DOHH2 (cell line): ENCODE measurements around the gene RNF148.

Source experiments
- H3F3A ChIP-seq: fragments of 200-600 bp; sonication (generic), shearing (Covaris generic); 2 replicates; pipeline ENCODE4 v1.6.0; 2016; ENCODE audit warnings: antibody characterized with exemption, mild to moderate bottlenecking; ENCODE audit not compliant: control insufficient read depth, insufficient read depth
- H3K27ac ChIP-seq: fragments of 200-600 bp; sonication (generic); 2 replicates; pipeline ENCODE4 v1.5.1; 2014; ENCODE audit warnings: low read depth, mild to moderate bottlenecking, low read length, moderate library complexity
- H3K27me3 ChIP-seq: fragments of 200-600 bp; sonication (generic); 2 replicates; pipeline ENCODE4 v1.6.1; 2014; ENCODE audit warnings: mild to moderate bottlenecking, low read length, mixed read lengths; ENCODE audit not compliant: control insufficient read depth
- H3K36me3 ChIP-seq: fragments of 200-600 bp; sonication (generic); 2 replicates; pipeline ENCODE4 v1.6.1; 2014; ENCODE audit warnings: mild to moderate bottlenecking, low read length, moderate library complexity, mixed read lengths; ENCODE audit not compliant: control insufficient read depth
- H3K4me1 ChIP-seq: fragments of 200-600 bp; sonication (generic); 2 replicates; pipeline ENCODE4 v1.6.1; 2014; ENCODE audit warnings: mild to moderate bottlenecking, low read length, mixed read lengths; ENCODE audit not compliant: control insufficient read depth
- H3K4me2 ChIP-seq: fragments of 200-600 bp; sonication (generic); 2 replicates; pipeline ENCODE4 v1.6.0; 2014; ENCODE audit warnings: mild to moderate bottlenecking, low read length, moderate library complexity
- H3K4me3 ChIP-seq: fragments of 200-600 bp; sonication (generic); 2 replicates; pipeline ENCODE4 v1.5.1; 2014; ENCODE audit warnings: mild to moderate bottlenecking, low read length, mixed read lengths
- H3K79me2 ChIP-seq: fragments of 200-600 bp; sonication (generic); 2 replicates; pipeline ENCODE4 v1.6.1; 2014; ENCODE audit warnings: mild to moderate bottlenecking, low read length, mixed read lengths; ENCODE audit not compliant: control insufficient read depth
- H3K9me2 ChIP-seq: fragments of 200-600 bp; sonication (generic); replicated peaks from 2 replicates; pipeline ENCODE4 v1.6.1; 2014; ENCODE audit warnings: mild to moderate bottlenecking, low read length, mixed read lengths; ENCODE audit not compliant: control insufficient read depth
- H3K9me3 ChIP-seq: fragments of 200-600 bp; sonication (generic); 2 replicates; pipeline ENCODE4 v1.6.1; 2014; ENCODE audit warnings: antibody characterized with exemption, low read length, mixed read lengths; ENCODE audit not compliant: control insufficient read depth, insufficient read depth
- H4K20me1 ChIP-seq: fragments of 200-600 bp; sonication (generic); 2 replicates; pipeline ENCODE4 v1.6.0; 2014; ENCODE audit warnings: low read depth, mild to moderate bottlenecking, antibody characterized with exemption, low read length, moderate library complexity; ENCODE audit not compliant: control insufficient read depth, insufficient read depth
- EZH2phosphoT487 ChIP-seq: fragments of 200-600 bp; sonication (generic); IDR thresholded peaks from 2 replicates; pipeline ENCODE4 v1.6.1; 2017; ENCODE audit warnings: borderline replicate concordance, mild to moderate bottlenecking, antibody characterized with exemption, low read length, moderate library complexity, mixed read lengths
- TF ChIP-seq, protein P1 (sequence below): fragments of 200-600 bp; sonication (generic); IDR thresholded peaks from one replicate; pipeline ENCODE4 v1.5.1; 2014; ENCODE audit warnings: antibody characterized with exemption, mild to moderate bottlenecking, low read depth, low read length; ENCODE audit not compliant: poor library complexity, severe bottlenecking

Gene RNF148

DNA sequence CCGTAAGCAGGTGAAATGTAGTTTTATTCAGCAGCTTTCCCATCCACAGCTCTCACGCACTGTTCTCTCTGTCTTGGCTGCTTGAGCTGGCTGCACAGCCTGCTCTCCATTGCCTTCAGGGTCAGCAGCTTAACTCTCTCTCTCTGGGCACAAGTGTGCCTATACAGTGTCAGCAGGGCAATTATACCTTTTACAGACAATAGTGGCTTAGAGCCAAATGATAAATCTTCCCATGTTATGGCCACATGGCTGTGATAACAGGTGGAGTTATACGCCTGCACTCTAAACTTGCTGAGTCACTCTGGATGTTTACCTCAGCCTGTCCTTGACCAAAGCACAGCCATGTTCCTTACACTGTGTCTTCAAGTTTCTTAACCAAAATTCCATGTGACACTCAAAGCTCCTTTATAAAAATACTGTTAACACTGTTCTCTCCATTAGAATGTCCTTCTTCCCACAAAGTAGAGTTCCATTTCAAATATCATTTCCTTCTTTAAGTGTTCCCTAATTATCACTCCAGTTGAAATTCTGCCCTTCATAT lies 9.9 kb downstream of the RNF148 start:
- Histone ChIP-seq H3K27me3 (no peaks in the 10 kb centered on the region), H3K4me2 (no peak overlapping the region), H3K4me3 (no peak overlapping the region), H3K27ac (no peak overlapping the region), H3K4me1 (no peaks in the 10 kb centered on the region), H4K20me1 (no peaks in the 10 kb centered on the region), H3F3A (no peaks in the 10 kb centered on the region), H3K36me3 (no peaks in the 10 kb centered on the region), H3K79me2 (no peaks in the 10 kb centered on the region), H3K9me3 (peaks cover 12% of the 10 kb centered on the region; the same call in 1 of the 2 replicates), H3K9me2 (no peaks in the 10 kb centered on the region)
- TF ChIP-seq EZH2phosphoT487 = no peak
- TF ChIP-seq, protein P1, sequence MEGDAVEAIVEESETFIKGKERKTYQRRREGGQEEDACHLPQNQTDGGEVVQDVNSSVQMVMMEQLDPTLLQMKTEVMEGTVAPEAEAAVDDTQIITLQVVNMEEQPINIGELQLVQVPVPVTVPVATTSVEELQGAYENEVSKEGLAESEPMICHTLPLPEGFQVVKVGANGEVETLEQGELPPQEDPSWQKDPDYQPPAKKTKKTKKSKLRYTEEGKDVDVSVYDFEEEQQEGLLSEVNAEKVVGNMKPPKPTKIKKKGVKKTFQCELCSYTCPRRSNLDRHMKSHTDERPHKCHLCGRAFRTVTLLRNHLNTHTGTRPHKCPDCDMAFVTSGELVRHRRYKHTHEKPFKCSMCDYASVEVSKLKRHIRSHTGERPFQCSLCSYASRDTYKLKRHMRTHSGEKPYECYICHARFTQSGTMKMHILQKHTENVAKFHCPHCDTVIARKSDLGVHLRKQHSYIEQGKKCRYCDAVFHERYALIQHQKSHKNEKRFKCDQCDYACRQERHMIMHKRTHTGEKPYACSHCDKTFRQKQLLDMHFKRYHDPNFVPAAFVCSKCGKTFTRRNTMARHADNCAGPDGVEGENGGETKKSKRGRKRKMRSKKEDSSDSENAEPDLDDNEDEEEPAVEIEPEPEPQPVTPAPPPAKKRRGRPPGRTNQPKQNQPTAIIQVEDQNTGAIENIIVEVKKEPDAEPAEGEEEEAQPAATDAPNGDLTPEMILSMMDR = no peak

DNA sequence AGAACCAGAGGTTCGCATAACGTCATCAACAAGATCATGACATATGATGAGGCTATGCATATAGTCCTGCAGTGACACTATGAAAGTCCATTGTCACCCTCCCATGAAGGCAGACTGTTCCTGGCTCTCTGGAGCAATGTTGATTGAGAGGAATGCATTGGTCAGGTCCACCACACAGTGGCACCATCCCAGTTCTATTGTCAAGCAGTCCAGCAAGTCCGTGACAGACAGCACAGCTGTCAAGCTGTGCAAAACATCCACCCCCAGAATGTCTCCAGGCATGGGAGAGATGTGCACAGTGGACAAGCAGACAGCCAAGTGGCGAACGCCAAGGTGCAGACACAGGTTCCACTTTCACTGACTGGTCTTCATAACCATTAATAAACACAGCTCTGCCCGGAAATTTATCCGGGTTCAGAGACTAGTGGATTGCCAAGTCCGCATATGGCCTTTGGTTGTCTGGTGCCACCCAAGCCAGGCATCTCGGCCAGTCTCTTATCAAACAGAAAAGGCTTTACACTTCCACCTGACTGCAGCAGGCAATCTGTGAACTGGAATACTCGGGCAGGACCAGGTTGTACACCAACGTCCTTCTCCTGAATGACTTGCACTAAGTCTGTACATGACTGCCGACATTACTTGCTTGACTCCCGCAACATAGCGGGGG lies 11.0 kb downstream of the RNF148 start:
- Histone ChIP-seq H3F3A (no peaks in the 10 kb centered on the region), H3K4me2 (no peak overlapping the region), H3K36me3 (no peaks in the 10 kb centered on the region), H3K4me3 (no peak overlapping the region), H3K79me2 (no peaks in the 10 kb centered on the region), H3K27ac (no peak overlapping the region), H4K20me1 (no peaks in the 10 kb centered on the region), H3K9me3 (peaks cover 12% of the 10 kb centered on the region; the same call in 1 of the 2 replicates), H3K27me3 (no peaks in the 10 kb centered on the region), H3K9me2 (no peaks in the 10 kb centered on the region), H3K4me1 (no peaks in the 10 kb centered on the region)
- no peak for TF ChIP-seq EZH2phosphoT487
- TF ChIP-seq, protein P1 = no peak

DNA sequence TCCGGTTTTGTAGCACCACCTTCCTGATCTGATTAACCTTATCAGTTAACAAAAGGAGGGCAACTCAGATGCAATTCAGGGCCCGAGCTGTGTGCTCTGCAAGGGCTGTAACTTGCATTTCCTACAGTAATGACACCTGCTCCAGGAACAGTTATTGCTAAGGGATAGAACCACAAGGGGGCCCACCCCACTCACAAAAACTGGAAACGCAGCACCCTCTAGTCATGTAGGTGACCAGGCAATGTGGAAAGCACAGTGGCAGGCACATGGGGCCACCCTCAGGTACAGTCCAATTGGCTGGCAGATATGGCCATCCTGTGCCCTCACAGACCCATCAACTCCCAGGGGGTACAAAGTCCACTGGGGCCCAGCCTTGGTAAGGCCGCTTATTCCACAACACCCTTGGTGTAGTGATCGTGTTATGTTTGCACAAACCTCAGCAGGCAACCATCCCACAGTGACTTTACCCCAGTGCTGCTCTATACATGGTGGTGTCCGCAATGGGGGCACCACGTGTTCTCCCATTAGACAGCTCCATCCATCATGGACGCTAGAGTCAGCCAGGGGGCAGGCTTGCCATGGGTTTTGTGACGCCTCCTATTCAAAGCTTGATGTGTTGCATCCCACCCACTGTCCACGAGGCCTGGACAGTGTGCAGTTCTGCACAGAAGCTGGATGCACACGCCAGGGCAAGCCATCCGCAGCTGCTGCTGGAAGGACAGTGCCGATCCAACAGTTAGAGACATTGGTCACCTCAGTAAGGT lies 13.2 kb downstream of the RNF148 start:
- no peak overlapping the region for H3K4me2 ChIP-seq
- no peaks in the 10 kb centered on the region for H3K79me2 ChIP-seq
- no peaks in the 10 kb centered on the region for H3F3A ChIP-seq
- H3K36me3 ChIP-seq = no peaks in the 10 kb centered on the region
- TF ChIP-seq, protein P1 = no peak
- no peak for TF ChIP-seq EZH2phosphoT487
- H3K27me3 ChIP-seq = no peaks in the 10 kb centered on the region
- no peaks in the 10 kb centered on the region for H3K9me2 ChIP-seq
- no peaks in the 10 kb centered on the region for H4K20me1 ChIP-seq
- H3K27ac ChIP-seq = no peak overlapping the region
- no peak overlapping the region for H3K4me3 ChIP-seq
- peaks cover 12% of the 10 kb centered on the region; the same call in 1 of the 2 replicates for H3K9me3 ChIP-seq
- no peaks in the 10 kb centered on the region for H3K4me1 ChIP-seq
